IMR-90 (cell line): ENCODE data around the gene LRSAM1. TPM values are rescaled to one million over a fixed set of nuclear protein-coding genes. Genes with fewer than 3 reads are reported as not detected.
A peak's percentile ranks its signal among the peaks of the same experiment; 100 is the strongest.

Experiments
- ATAC-seq: fragments of 200-7000 bp; cut with Tn5 transposase; 2 replicates; pipeline ENCODE4 v1.9.1; 2020; ENCODE audit warnings: low read depth, mild to moderate bottlenecking, moderate library complexity
- BruUV-seq: library from RNA; stranded (reverse); fragments of 400-500 nt; replicated peaks from 2 replicates; lab custom pipeline; 2021; lab: Mats Ljungman, UMichigan
- CTCF ChIA-PET: fragments of 300-600 bp; formaldehyde crosslinking; extraction: SDS; loops from one replicate; lab custom pipeline; 2021; ENCODE audit warnings: antibody characterized with exemption; lab: Yijun Ruan, JAX
- POLR2A ChIA-PET: fragments of 300-600 bp; sonication (Branson Sonifier 250); formaldehyde crosslinking; loops from one replicate; lab custom pipeline; 2022; ENCODE audit warnings: antibody characterized with exemption; ENCODE audit not compliant: unreplicated experiment; lab: Charles Lee
- DNase-seq: peaks from one replicate; pipeline ENCODE4 v3.0.0; 2013
- H2AFZ ChIP-seq: replicated peaks from 2 replicates; pipeline ENCODE3; 2013; ENCODE audit warnings: low read length, mild to moderate bottlenecking; ENCODE audit not compliant: poor library complexity
- H2AK5ac ChIP-seq: 2 replicates; pipeline ENCODE4 v1.6.1; 2013; ENCODE audit warnings: low read depth, low read length, inconsistent platforms
- H2AK9ac ChIP-seq: replicated peaks from 2 replicates; pipeline ENCODE3; 2013; ENCODE audit warnings: mild to moderate bottlenecking, low read depth, low read length, moderate library complexity; ENCODE audit not compliant: poor library complexity
- H2BK120ac ChIP-seq: 2 replicates; pipeline ENCODE4 v1.6.1; 2013; ENCODE audit warnings: low read depth, low read length, inconsistent platforms
- H2BK15ac ChIP-seq: 3 replicates; pipeline ENCODE4 v1.6.1; 2013; ENCODE audit warnings: low read depth, low read length, inconsistent platforms
- H2BK20ac ChIP-seq: 2 replicates; pipeline ENCODE4 v1.6.1; 2013; ENCODE audit warnings: low read depth, mild to moderate bottlenecking, inconsistent platforms, low read length, moderate library complexity
- H2BK5ac ChIP-seq: 2 replicates; pipeline ENCODE4 v1.6.1; 2013; ENCODE audit warnings: mild to moderate bottlenecking, low read depth, low read length, inconsistent platforms; ENCODE audit not compliant: poor library complexity, severe bottlenecking
- H3K14ac ChIP-seq: replicated peaks from 2 replicates; pipeline ENCODE4 v1.6.1; 2013; ENCODE audit warnings: low read depth, low read length, inconsistent platforms
- H3K18ac ChIP-seq: 2 replicates; pipeline ENCODE4 v1.6.1; 2013; ENCODE audit warnings: low read depth, low read length, control low read depth
- H3K23ac ChIP-seq: 2 replicates; pipeline ENCODE4 v1.6.1; 2013; ENCODE audit warnings: low read depth, low read length, inconsistent platforms
- H3K27ac ChIP-seq: 2 replicates; pipeline ENCODE4 v1.5.1; 2013; ENCODE audit warnings: mild to moderate bottlenecking, control low read depth, low read length; ENCODE audit not compliant: insufficient read depth
- H3K27me3 ChIP-seq: 2 replicates; pipeline ENCODE4 v1.6.1; 2013; ENCODE audit warnings: low read length; ENCODE audit not compliant: control insufficient read depth, insufficient read depth
- H3K36me3 ChIP-seq: 2 replicates; pipeline ENCODE4 v1.6.1; 2013; ENCODE audit warnings: low read length, mixed read lengths; ENCODE audit not compliant: control insufficient read depth, insufficient read depth
- H3K4ac ChIP-seq: 2 replicates; pipeline ENCODE4 v1.6.1; 2013; ENCODE audit warnings: low read depth, low read length, inconsistent platforms
- H3K4me1 ChIP-seq: 2 replicates; pipeline ENCODE4 v1.6.1; 2013; ENCODE audit warnings: low read length, mixed read lengths; ENCODE audit not compliant: control insufficient read depth, insufficient read depth
- H3K4me2 ChIP-seq: 2 replicates; pipeline ENCODE4 v1.6.1; 2013; ENCODE audit warnings: low read depth, mild to moderate bottlenecking, control low read depth, low read length, moderate library complexity
- H3K4me3 ChIP-seq: 2 replicates; pipeline ENCODE4 v1.5.1; 2013; ENCODE audit warnings: low read depth, mild to moderate bottlenecking, control low read depth, low read length, moderate library complexity; ENCODE audit not compliant: insufficient read depth
- H3K56ac ChIP-seq: 2 replicates; pipeline ENCODE4 v1.6.1; 2013; ENCODE audit warnings: low read length, inconsistent platforms; ENCODE audit not compliant: insufficient read depth; ENCODE audit errors: extremely low read depth
- H3K79me1 ChIP-seq, 2 experiments: 2 replicates each; pipeline ENCODE4 v1.6.1; 2013; ENCODE audit warnings: low read length in 2 of 2, inconsistent platforms in 1 of 2, low read depth in 1 of 2
- H3K9ac ChIP-seq: 2 replicates; pipeline ENCODE4 v1.6.1; 2013; ENCODE audit warnings: low read depth, low read length, control low read depth
- H3K9me1 ChIP-seq: 2 replicates; pipeline ENCODE4 v1.6.1; 2013; ENCODE audit warnings: low read length, inconsistent platforms; ENCODE audit not compliant: insufficient read depth
- H3K9me3 ChIP-seq: 2 replicates; pipeline ENCODE4 v1.6.1; 2013; ENCODE audit warnings: low read length; ENCODE audit not compliant: control insufficient read depth, insufficient read depth
- H4K20me1 ChIP-seq: 2 replicates; pipeline ENCODE4 v1.6.1; 2013; ENCODE audit warnings: low read length, inconsistent platforms; ENCODE audit not compliant: insufficient read depth
- H4K5ac ChIP-seq: 2 replicates; pipeline ENCODE4 v1.6.1; 2013; ENCODE audit warnings: mild to moderate bottlenecking, low read depth, low read length, control low read depth
- H4K8ac ChIP-seq, 2 experiments: 2 replicates each; pipeline ENCODE4 v1.6.1; 2013; ENCODE audit warnings: low read depth in 2 of 2, low read length in 2 of 2, control low read depth in 1 of 2, inconsistent platforms in 1 of 2
- H4K91ac ChIP-seq: 2 replicates; pipeline ENCODE4 v1.6.1; 2013; ENCODE audit warnings: low read depth, low read length, inconsistent platforms; ENCODE audit not compliant: insufficient read depth
- BHLHE40 ChIP-seq: fragments of 150-350 bp; IDR thresholded peaks from 2 replicates; pipeline ENCODE4 v1.6.1; 2016; ENCODE audit warnings: mild to moderate bottlenecking, low read depth, low read length
- SMC3 ChIP-seq: fragments of 150-350 bp; IDR thresholded peaks from 2 replicates; pipeline ENCODE4 v1.6.1; 2016; ENCODE audit warnings: low read depth, mild to moderate bottlenecking, antibody characterized with exemption, low read length, moderate library complexity
- WGBS, 2 experiments: methylation state at CpG; one replicate each; pipeline versions ENCODE4 v1.1.5 to v1.1.7; 2013; ENCODE audit warnings: missing lambda C conversion rate in 2 of 2; ENCODE audit not compliant: insufficient read length in 1 of 2; ENCODE audit errors: extremely low coverage in 2 of 2; 5-methylcytosine and 5-hydroxymethylcytosine counted together
- dilution Hi-C: fragments of 300-500 bp; cut with HindIII; formaldehyde crosslinking; loops from one replicate; pipeline ENCODE4 v1.14.3; 2018; ENCODE audit warnings: low sequenced_read_pairs; ENCODE audit not compliant: unreplicated experiment
- in situ Hi-C: fragments of 300-500 bp; cut with MboI; formaldehyde crosslinking; loops from 3 replicates; pipeline ENCODE4 v1.14.3; 2019; ENCODE audit warnings: low sequenced_read_pairs, inconsistent platforms, mixed read lengths
- intact Hi-C: fragments of 100-400 bp; cut with micrococcal nuclease; formaldehyde crosslinking; loops from 2 replicates; pipeline ENCODE4 v1.10.0; 2022
- polyA plus RNA-seq, 3 experiments: library from polyadenylated mRNA; depleted of rRNA; stranded (reverse); fragments of >200 nt; gene quantifications; 2 replicates each; pipeline ENCODE4 v1.2.3, GENCODE V29; 2012; ENCODE audit warnings: low replicate concordance in 1 of 3
- total RNA-seq: library from RNA; depleted of rRNA; stranded (reverse); fragments of >200 nt; gene quantifications from 2 replicates; pipeline ENCODE4 v1.2.3, GENCODE V29; 2012
- TF ChIP-seq, protein P1 (sequence below): conservative IDR thresholded peaks from 2 replicates; pipeline ENCODE4 v1.5.1; 2012; ENCODE audit warnings: mild to moderate bottlenecking, low read depth, low read length, improper control_type of control experiment

The LRSAM1 gene
- total and polyA plus RNA-seq, 2 of the 4 experiments (the other 2 are of a cell fraction): 3.0 to 9.3 TPM

DNA sequence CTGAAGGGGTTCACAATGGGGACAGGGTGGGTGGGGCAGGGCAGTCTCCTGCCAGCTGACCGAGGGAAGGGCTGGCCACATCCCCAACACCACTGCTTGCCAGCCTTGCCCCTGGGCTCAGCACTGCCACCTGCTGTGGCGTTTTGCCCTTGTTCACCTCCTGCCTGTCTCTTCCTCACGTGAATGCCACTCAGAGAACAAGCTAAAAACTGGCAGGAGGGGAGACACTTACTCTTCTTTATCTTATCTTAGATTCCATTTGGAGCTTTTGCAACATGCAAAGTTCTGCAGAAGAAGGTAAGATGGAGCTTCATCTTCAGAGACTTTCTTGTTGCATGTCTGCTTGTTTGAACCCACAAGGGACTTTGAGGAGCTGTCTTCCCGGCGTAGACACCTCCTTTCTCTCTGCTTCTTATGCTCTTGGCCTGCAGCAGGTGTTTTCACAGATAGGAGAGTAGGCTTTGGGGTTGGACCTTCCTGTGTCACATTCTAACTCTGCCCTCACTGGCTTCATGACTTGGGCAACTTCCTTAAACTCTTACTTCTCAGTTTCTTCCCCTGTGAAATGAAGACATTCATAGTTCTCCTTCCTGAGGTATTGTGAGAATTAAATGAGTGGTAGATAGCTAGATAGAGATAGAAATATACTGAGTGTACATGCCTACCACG lies 4.1 kb downstream of the LRSAM1 start:
- Histone ChIP-seq H2AK5ac (no peak overlapping the region), H3K14ac (no peak overlapping the region), H3K27ac (no peak overlapping the region), H3K18ac (no peak overlapping the region), H3K79me1 (peaks cover 21 to 27% of the 10 kb centered on the region in 2 experiments), H3K56ac (no peak overlapping the region), H2BK5ac (no peak overlapping the region), H2AFZ (no peak overlapping the region), H3K27me3 (no peaks in the 10 kb centered on the region), H4K5ac (no peak overlapping the region), H3K4me3 (no peak overlapping the region), H3K4me1 (peaks cover 5% of the 10 kb centered on the region), H2BK120ac (no peak overlapping the region), H3K9ac (no peak overlapping the region), H3K36me3 (peaks cover 27% of the 10 kb centered on the region), H3K23ac (no peak overlapping the region), H4K8ac (no peak overlapping the region), H3K9me1 (peaks cover 11% of the 10 kb centered on the region), H3K9me3 (no peaks in the 10 kb centered on the region), H3K4ac (no peak overlapping the region), H2BK15ac (no peak overlapping the region), H4K20me1 (peaks cover 8% of the 10 kb centered on the region), H4K91ac (no peak overlapping the region), H3K4me2 (no peak overlapping the region), H2BK20ac (no peak overlapping the region), H2AK9ac (peak overlapping the region; percentile 70)
- dilution Hi-C loops: no loop called here
- intact Hi-C loops: no loop called here
- in situ Hi-C loops: no loop called here
- ChIA-PET POLR2A (interaction anchor here (0.8 kb wide), 1 partner anchor 11 kb away, joined by 3 read pairs; no protein-coding TSS in a partner anchor), CTCF (no interaction called here)
- WGBS, 2 experiments: no CpG with 5 or more reads among the region's 6 CpGs
- ATAC-seq (no peak), DNase-seq (no peak)
- BruUV-seq: no TSS peak
- TF ChIP-seq BHLHE40: no peak
- TF ChIP-seq SMC3: 0 out of 2 replicates have a peak, but pooled peaks have one; percentile 12
- TF ChIP-seq, protein P1, sequence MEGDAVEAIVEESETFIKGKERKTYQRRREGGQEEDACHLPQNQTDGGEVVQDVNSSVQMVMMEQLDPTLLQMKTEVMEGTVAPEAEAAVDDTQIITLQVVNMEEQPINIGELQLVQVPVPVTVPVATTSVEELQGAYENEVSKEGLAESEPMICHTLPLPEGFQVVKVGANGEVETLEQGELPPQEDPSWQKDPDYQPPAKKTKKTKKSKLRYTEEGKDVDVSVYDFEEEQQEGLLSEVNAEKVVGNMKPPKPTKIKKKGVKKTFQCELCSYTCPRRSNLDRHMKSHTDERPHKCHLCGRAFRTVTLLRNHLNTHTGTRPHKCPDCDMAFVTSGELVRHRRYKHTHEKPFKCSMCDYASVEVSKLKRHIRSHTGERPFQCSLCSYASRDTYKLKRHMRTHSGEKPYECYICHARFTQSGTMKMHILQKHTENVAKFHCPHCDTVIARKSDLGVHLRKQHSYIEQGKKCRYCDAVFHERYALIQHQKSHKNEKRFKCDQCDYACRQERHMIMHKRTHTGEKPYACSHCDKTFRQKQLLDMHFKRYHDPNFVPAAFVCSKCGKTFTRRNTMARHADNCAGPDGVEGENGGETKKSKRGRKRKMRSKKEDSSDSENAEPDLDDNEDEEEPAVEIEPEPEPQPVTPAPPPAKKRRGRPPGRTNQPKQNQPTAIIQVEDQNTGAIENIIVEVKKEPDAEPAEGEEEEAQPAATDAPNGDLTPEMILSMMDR: peak; percentile 18; the same call in 1 of the 2 replicates
